NK-92 treated with Interleukin-12 subunit alpha and Interleukin-12 subunit beta, amount 100 ng/mL, for 24 hours (cell line): ENCODE measurements around the gene MAGI2.

Experiments
- DNase-seq: peaks from one replicate; lab custom pipeline; 2025; lab: John Stamatoyannopoulos, UW

MAGI2 gene

DNA sequence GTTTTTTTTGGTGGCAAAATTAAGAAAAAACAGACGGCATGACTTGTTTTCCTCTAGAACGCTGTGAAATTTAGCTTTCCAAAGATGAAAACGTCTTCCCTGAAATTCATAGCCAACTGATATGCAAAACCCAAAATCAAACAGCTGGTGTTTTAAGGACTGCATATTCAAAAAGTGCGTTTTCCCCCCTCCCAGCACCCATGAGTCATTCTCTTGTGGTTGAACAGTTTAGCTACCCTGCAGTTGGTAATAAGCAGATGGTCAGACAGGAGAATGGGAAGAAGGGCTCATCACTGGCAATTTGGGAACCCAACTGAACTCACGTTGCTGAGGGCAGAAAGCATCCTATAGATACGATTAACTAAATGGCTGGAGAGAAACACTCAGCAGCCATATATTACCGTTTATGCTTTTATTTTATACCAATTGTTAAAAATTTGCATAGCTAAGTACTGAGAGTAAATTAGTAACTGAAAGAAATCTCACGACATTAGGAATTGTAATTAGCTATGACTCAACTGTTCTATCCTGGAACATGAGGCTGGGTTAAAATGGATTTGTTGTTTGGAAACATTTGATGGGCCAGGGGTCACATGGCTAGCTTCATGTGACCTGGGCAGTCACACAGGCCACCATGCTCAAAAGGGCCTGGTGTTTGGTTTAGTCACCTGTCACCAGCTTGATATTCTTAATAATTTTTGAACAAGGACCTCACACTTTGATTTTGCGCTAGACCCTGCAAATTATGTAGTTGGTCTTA is 1311.8 kb downstream of the MAGI2 start:
- no peak for DNase-seq

DNA sequence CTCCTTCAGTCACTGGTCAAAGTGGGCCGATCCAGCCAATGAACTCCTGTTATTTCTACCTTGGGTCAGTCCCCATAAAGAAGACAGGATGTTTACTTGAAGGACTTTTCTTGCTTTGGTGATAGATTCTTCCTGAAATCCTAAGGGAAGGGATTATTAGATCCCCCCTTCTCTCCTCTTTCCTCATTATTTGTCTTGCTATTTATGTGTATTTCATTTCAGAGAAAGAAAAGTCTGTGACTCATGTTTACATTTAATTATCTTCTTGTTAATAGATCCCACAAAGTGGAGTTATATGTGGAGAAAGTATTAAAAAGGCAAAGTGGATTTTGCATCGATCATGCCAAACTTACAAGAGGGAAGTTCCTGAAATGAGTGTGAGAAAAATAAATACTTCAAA is 1313.4 kb downstream of the MAGI2 start:
- no peak for DNase-seq

DNA sequence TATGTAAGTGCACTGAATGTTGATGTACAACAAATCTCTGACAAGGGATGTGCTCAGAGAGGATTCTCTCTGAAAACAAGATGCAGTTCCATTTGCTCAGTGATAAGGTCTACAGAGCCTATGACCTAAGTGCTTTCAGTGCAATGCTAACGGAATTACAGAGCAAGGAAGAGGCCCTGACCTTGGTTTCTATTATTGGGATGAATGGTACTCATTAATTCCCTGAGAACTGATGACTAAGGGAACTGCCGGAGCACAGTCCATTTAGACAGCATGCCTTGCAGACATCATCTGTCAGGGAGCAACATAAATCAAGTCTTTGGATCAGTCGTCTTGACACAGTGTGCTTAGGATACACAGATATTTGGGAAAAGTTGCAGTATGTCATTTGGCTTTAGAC is 1314.1 kb downstream of the MAGI2 start:
- DNase-seq, result no peak

DNA sequence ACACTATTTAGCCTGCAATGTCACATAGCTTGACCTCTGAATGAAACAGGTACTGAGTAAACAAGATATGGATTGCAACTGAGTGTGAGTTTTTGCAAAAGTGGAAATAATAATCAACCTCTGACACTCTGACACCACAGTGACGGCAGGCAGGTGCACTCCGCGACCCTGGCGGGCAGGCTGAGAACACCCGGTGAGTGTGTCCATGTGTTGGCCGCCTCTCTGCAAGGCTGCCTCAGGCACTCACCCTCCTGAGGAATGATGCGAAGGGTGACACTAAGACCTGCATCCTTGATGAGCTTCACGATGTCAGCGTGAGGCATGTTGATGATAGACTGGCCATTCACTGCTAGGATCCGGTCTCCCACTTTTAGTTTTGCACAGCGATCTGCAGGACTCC is 1318.7 kb downstream of the MAGI2 start:
- no peak for DNase-seq

DNA sequence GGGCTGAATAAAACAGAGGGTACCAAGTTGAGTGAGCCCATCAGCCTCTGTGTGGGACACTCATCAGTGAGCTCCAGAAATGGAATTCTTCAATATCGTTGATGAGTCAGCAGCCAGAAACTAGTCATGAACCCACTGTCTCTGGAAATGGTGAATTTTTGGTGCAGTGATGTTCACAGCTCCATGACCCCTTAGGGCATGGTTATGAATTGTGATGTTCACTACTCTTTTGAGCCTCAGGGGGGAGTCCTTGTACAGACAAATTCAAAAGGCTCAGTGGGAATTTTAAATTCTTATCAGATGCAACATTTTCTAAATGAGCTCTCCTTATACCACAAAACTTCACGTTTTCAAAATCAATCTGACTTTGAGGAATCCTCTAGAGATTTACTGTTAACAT is 1319.2 kb downstream of the MAGI2 start:
- DNase-seq, result no peak

DNA sequence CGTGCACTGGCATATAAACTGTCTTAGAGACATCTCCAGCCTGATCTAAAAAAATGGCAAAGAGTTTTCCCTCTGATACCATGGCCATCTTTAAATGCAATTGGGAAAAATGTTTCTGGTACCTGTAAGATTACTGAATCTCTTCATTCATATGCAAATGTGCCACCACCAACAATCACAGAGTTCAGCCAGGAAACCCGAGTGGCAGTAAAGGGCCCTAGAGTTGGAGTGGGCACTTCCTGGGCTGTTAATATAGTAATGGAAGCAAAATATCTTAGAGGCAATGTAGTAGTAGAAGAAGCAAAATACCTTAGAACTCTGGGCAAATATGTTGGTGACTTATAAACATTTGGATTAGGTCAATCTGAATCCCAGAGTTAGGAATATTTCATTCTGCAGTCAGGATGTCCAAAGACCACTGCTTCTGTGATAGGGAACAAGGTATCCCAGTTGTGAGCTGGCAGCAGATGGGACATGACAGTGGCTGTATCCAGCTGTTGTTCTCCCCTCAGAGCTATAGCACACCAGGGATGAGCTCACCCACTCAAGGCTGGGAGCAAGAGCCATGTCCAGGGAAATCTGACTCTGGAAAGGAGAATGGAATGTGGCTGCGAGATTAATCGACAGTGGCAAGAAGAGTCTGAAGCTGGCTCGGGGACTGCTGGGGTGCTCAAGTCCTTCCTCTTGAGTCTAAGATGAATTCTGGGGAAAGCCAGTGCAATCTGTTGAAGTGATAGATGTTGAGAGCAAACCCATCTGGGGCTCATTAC is 1322.8 kb downstream of the MAGI2 start:
- no peak for DNase-seq

DNA sequence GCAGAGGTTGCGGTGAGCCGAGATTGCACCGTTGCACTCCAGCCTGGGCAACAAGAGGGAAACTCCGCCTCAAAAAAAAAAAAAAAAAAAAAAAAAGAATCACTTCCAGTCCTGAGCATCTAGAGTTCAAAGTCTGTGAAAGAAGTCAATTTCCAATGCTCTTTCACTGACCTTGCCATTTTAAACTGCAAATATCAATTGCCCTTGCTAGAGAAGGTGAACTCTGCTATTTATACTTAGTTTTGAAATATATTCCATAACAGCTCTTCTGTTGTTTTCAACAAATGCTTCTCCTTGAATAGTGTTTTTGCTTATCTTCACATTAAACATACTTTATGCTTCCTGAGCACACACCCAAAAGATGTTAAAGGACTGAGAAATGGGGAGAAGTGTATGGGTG is 1323.6 kb downstream of the MAGI2 start:
- DNase-seq, result no peak

DNA sequence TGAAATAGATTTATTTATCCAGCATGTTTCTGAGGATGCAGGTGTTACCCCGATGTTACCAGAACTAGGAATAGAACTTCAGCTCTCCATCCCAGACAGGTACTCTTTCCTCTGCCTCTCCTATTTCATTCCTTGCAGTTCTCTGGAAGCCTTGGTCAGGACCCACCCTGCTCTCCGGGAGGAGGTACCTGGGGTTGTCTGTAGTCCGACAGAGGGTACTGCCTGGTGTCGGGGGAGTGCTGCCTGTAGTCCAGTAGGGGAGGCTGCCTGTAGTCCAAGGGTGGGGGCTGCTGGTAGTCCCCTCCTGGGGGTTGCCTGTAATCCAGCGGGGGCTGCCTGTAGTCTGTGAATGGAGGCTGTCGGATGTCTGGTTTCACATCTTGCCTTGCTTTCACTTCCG is 1326.5 kb downstream of the MAGI2 start:
- no peak for DNase-seq

DNA sequence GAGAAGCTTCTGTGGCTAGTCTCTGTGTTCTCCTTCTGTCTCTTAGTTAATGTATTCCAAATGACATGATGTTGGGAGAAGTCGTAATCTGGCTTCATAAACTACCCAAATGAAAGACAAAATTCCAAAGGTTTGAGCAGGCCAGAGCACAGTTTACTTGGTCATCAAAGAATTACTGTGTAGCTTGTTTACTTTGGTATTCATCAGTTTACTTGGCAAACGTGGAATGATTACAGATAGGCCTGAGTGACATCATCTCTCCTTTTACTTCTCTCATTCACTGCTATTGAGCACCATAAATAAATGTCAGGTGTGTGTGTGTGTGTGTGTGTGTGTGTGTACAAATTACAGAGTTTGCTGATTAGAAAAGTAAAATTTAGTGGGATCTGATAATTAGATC is 1327.6 kb downstream of the MAGI2 start:
- DNase-seq, result no peak

DNA sequence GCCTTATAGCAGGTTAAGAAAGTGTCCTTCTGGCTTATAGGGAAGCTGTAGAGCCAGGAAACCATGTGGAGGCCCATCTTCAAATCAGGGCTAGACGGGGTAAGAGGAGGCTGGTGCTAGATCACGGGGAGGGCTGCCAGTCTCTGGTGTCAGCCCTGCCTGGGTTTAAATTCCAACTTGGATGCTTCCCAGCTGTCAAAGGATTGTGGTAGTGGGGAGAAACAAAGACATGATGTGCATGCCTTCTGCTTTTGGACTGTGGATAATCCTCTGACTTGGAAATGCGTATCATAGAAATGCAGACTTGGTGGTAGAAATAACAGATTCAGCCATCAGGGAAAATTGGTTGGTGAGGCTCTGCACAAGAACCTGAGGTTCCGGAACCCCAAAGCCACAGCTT is 1329.3 kb downstream of the MAGI2 start:
- DNase-seq, result no peak

DNA sequence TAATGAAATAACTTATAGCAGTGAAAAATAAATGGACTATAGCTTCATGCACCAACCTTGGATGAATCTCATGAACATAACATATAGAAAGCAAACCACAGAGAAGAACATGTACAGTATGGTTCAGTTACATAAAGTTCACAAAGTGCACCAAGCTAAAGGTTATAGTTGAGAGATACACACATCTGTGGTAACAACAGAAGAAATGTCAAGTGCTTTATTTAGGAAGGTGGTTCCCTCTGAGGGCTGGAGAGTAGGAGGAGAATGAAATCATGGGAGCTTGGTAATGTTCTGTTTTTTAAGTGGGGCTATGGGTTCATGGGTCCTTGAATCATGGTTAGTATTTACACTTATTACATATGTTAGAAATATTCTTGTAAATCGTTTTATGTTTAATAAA is 1331.6 kb downstream of the MAGI2 start:
- no peak for DNase-seq

DNA sequence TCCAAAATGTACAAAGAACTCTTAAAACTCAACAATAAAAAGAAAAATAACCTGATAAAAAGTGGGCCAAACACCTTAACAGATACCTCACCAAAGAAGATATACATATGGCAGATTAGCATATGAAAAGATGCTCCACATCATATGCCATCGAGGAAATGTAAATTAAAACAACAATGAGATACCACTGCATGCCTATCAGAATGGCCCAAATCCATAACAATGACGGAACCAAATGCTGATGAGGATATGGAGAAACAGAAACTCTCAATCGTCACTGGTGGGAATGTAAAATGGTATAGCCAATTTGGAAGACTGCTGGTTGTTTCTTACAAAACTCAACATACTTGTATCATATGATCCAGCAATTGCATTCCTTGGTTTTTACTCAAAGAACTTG is 1335.0 kb downstream of the MAGI2 start:
- no peak for DNase-seq

DNA sequence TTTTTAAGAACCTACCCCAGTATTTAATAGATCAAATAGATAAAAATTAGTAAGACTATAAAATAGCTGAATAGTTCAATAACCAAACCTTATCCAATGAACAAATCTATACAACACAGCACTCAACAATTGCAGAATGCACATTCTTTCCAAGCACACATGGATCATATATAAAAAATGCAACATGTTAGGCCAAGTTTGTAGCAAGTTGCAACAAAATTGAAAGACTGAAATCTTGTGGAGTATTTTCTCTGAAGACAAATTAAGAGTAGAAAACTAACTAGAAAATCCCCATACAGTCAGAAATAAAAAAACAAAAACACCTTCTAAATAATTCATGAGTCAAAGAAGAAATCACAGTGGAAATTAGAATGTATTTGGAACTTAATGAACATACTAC is 1337.6 kb downstream of the MAGI2 start:
- no peak for DNase-seq

DNA sequence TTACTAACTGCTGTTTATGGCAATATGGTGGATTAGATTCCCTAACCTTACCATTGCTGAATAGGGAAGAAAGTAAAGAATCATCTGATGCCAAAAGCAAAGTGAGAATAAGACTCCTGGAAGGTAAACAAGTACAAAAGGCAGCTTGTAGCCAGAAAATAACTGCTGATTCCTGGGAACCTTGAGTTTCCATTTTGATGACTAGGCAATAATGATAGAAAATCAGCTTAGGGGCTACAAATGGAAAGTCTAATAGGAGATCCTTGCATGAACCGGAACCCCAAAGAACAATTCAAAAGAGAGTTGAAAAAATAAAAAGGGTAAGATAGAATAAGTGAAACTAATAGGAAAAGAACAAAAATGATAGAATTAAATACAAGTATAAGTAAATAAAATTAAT is 1338.5 kb downstream of the MAGI2 start:
- DNase-seq, result no peak

DNA sequence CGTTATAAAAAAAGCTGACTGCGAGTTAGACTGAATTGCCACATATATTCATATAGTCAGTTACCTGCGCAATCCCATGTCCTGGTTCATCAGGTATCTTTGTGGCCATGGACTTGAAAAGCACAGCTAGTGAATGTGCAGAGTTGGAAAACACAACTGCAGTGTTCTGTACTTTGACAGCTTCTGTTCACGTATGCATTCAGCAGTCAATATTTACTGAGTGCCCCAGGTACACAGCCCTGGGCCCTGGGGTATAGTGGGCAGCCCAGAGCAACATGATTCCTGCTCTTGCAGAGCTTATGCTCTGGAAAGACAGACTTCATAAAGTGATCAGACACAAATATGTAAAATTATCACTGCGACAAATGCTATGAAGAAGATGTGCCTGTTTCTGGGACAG is 1341.0 kb downstream of the MAGI2 start:
- no peak for DNase-seq

DNA sequence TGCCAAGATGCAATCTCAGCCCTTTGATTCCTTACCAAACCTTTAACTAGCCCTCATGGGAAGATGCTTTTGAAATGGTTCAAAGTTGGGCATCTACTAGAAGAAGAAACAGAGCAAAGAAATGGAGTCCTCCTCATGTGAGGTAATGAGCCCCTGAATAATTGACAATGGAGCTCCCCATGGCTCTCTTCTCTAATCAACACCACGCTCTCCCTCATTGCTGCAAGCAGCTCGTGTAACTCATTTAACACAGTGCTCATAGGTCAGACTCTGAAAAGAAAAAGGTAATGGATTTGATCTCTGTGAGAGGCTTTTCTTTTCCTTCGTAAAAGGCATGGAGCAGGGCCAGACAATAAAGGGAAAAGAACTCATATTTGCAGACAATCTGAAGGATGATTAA is 1342.1 kb downstream of the MAGI2 start:
- DNase-seq, result no peak

DNA sequence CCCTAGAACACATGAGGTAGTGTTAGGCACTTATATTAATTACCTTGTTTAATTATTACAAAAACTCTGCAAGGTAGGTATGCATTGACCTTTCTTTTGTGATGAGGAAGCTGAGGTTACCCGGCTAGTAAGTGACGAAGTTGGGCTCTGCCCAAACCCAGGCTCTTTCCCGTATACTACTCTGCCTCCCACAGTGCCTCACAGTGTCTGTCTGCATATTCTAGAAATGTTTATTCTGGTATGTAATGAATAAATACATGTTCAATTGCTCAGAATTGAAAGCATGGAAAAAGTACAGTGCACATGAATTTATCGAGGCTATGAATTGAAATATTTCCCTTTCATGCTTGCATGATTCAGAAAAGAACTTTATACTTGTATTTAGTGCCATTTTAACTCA is 1350.0 kb downstream of the MAGI2 start:
- DNase-seq, result no peak

DNA sequence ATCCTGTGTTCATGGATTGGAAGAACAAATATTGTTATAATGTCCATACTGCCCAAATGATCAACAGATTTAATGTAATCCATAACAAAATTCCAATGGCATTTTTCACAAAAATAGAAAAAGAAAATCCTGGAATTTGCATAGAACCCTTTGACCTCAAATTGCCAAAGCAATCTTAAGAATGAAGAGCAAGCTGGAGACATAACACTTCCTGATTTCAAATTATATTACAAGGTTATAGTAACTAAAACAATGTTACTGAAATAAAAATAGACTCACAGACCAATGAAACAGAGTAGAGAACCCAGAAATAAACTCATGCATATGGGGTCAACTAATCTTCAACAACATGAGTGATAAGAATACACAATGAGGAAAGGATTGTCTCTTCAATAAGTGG is 1352.4 kb downstream of the MAGI2 start:
- no peak for DNase-seq

DNA sequence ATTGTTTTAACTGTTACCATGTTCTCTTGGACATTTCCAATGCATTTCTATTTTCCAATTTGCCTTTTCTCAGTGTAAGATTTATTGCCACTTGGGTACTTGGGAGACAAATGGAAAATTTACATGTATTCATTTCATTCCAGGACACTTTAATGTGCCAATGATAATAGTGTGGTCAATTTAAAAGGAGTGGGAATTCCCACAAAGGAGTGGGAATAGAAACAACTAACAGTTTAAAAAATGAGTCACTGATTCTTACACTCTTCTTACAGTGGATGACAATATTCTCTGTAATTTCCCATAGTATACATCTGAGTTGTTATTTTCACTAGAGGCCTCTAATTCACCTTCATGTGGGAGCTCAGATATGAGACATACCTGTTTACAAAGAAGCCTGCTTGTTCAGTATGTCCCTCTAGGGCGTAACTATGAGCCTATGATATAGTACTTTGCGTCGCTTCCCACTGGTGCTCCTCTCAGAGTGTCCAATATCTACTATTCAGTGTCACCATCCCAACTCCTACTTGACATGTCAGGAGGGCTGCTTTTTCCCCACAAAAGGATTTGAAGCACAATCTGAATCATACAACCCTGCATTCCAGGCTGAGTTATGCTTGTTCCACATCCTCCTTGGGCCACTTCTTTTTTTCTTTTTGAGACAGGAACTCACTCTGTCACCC is 1353.6 kb downstream of the MAGI2 start:
- DNase-seq, result no peak

DNA sequence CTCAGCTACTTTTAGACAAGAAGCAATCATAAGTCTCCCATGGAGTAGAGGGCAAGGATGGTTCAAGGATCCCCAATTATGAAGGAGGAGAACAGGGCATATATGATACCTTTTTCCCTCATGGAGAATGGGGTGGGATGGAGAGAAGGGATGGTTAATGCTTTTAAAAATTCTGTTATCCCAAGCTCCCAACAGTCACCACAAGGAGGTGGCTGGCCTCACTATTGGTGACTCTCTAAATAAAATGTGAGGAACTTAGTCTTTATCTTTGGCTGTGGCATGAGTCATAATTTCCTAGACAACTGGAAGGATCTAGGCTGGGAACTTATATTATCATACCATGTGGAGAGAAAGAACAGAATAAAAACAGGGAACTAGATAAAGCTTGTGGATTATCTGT is 1357.9 kb downstream of the MAGI2 start:
- DNase-seq, result no peak

DNA sequence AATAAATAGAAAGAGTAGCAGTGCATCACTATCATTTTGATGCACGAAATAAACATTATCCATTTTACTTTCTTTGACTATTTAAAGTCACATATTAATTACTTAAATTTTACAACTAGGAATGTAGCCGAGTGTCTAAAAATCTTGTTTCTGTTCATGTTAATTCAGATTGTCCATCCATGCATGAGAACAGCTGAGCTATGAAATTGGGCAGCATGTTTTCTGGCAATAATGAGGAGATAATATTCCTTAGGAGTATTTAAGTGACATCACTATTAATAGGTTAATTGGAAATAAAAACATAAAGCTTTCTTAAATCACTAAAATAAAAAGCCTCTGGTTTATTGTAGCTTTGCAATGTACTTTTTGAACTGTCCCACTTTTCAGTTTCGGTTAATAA is 1361.1 kb downstream of the MAGI2 start:
- DNase-seq, result no peak

DNA sequence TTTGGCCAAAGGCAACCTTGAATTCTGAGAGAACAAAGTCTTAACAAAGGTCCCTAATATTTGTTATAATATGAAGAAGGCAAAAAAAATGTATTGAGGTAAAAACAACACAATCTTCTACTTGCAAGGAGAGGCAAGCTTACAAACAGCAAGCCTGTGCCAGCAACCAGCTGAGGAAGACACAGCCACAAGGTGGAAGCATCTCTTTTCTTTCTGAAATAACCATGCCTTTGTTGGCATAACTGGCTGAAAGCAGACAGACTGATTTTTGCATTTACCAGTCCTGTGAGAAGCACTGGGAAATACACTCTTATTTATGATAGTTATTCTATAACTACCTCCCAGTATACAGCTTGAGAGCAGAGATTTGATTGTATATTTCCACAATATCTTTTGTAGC is 1362.9 kb downstream of the MAGI2 start:
- DNase-seq, result no peak

DNA sequence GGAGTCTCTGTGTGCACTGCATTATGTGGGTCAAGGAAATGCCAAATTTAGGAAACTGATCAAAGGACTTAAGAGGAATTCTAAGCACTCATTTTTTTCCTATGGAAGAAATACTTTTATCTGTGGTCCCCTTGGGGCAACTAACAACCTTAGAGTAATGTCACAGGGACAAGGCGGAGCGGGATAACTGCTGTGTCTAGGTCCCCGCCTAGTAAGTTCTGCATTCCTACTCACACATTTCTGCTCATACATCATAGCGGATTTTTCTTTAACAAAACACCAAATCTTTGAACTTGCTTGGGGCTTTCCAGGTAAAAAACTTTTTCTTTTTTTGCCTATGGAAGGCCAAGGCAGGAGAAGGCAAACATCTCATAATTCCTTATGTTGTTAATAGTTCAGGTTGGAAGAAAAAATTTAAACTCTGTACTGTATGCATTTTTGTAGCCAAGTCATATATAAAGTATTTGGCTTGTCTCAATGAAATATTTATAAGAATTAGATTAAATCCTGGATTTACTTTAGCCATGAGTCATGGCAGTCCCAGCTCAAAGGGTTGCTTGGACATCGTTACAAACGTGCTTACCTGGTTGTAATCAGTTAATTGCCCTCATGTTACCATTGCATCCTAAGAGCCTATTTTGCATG is 1369.9 kb downstream of the MAGI2 start:
- DNase-seq, result no peak
